ENCODE data around the gene PRR22.
"Not testable (repeated sequence)": the region's sequence is repeated elsewhere in the genome, so short reads cannot be mapped to it uniquely, and the experiment has no call there.

Gene PRR22

GRCh38 chr19:5751709-5752108 lies 32.8 kb downstream of the PRR22 start:
- no peak for DNase-seq (ENCODE audit: low read depth)

- DNase-seq (ENCODE audit: low read depth) = no peak
Measured at GRCh38 chr19:5749505-5749904, 35.0 kb downstream of the PRR22 start.

- DNase-seq (ENCODE audit: low read depth) = not testable (repeated sequence)
Measured at GRCh38 chr19:5748920-5749319, 35.6 kb downstream of the PRR22 start.

- not testable (repeated sequence) for DNase-seq (ENCODE audit: low read depth)
Measured at GRCh38 chr19:5744999-5745398, 39.5 kb downstream of the PRR22 start.

- DNase-seq (ENCODE audit: low read depth) = no peak
Measured at GRCh38 chr19:5743630-5744029, 40.9 kb downstream of the PRR22 start.

GRCh38 chr19:5742051-5742450 lies 42.5 kb downstream of the PRR22 start:
- no peak for DNase-seq (ENCODE audit: low read depth)

GRCh38 chr19:5738423-5738822 lies 46.1 kb downstream of the PRR22 start:
- DNase-seq (ENCODE audit: low read depth) = no peak

- DNase-seq (ENCODE audit: low read depth) = not testable (repeated sequence)
Measured at GRCh38 chr19:5733172-5733571, 51.4 kb downstream of the PRR22 start.
